Stimulated activated CD8-positive, alpha-beta memory T cell treated with anti-CD3 and anti-CD28 coated beads, Interleukin-7, amount 100 ng/mL, for 24 hours (primary cell): ENCODE data around the gene MYL4.

ENCODE experiments used
- DNase-seq: peaks from one replicate; pipeline ENCODE4 v3.0.0-alpha.2; 2020; ENCODE audit warnings: low read depth

MYL4 gene

GRCh38 chr17:47273245-47273644 is 64.1 kb downstream of the MYL4 start:
- no peak for DNase-seq
